HEK293 (cell line): ENCODE data around the gene MYO1G.

Source experiments
- CTCF ChIA-PET: fragments of 350-600 bp; formaldehyde crosslinking; extraction: SDS; loops from one replicate; lab custom pipeline; 2021; ENCODE audit warnings: antibody characterized with exemption; lab: Yijun Ruan, JAX
- POLR2A ChIA-PET: fragments of 300-600 bp; formaldehyde crosslinking; extraction: SDS; loops from one replicate; lab custom pipeline; 2020; ENCODE audit warnings: antibody characterized with exemption, inconsistent platforms; lab: Yijun Ruan, JAX
- H3K27ac ChIP-seq: fragments of 200-500 bp; sonication (Bioruptor generic); 2 replicates; pipeline ENCODE4 v1.5.1; 2014; ENCODE audit warnings: low read depth, low read length, control low read depth, inconsistent platforms; ENCODE audit errors: extremely low read depth
- H3K36me3 ChIP-seq, 2 experiments: fragments of 200-500 bp in 1 of 2; sonication (Bioruptor generic) in 1 of 2; 1 replicate in 1 of 2; 2 replicates in 1 of 2; pipeline ENCODE4 v1.5.1; 2014 to 2017; ENCODE audit warnings: inconsistent platforms in 2 of 2, low read length in 2 of 2; ENCODE audit not compliant: control insufficient read depth in 2 of 2, insufficient read depth in 1 of 2
- H3K4me1 ChIP-seq: fragments of 200-500 bp; sonication (Bioruptor generic); 2 replicates; pipeline ENCODE4 v1.5.1; 2014; ENCODE audit warnings: mild to moderate bottlenecking, low read length, inconsistent platforms; ENCODE audit not compliant: control insufficient read depth, insufficient read depth
- H3K4me3 ChIP-seq: 2 replicates; pipeline ENCODE4 v1.5.1; 2011; ENCODE audit warnings: low read depth, mild to moderate bottlenecking, control low read depth, low read length, moderate library complexity
- H3K9me3 ChIP-seq: fragments of 200-500 bp; sonication (Bioruptor generic); 2 replicates; pipeline ENCODE4 v1.5.1; 2014; ENCODE audit warnings: low read depth, low read length, inconsistent platforms; ENCODE audit not compliant: control insufficient read depth, insufficient read depth
- HOXD13 ChIP-seq: sonication (generic); formaldehyde crosslinking; IDR thresholded peaks from 2 replicates; pipeline ENCODE4 v1.8.0; 2022; ENCODE audit warnings: missing genetic modification reagents, borderline replicate concordance
- INSM2 ChIP-seq: fragments of 450-650 bp; formaldehyde crosslinking; IDR thresholded peaks from 2 replicates; pipeline ENCODE4 v1.5.1; 2016; ENCODE audit warnings: missing biosample characterization, missing genetic modification characterization
- OVOL3 ChIP-seq: fragments of 450-650 bp; formaldehyde crosslinking; IDR thresholded peaks from 2 replicates; pipeline ENCODE4 v1.5.1; 2016; ENCODE audit warnings: missing biosample characterization, missing genetic modification characterization
- PRDM2 ChIP-seq: fragments of 450-650 bp; formaldehyde crosslinking; IDR thresholded peaks from 2 replicates; pipeline ENCODE4 v1.5.1; 2016; ENCODE audit warnings: missing biosample characterization, missing genetic modification characterization, borderline replicate concordance
- ZBTB10 ChIP-seq: fragments of 450-650 bp; formaldehyde crosslinking; IDR thresholded peaks from 2 replicates; pipeline ENCODE4 v1.5.1; 2016; ENCODE audit warnings: missing biosample characterization, missing genetic modification characterization
- ZBTB17 ChIP-seq: fragments of 450-650 bp; formaldehyde crosslinking; IDR thresholded peaks from 2 replicates; pipeline ENCODE4 v1.5.1; 2016; ENCODE audit warnings: missing biosample characterization, missing genetic modification characterization
- ZBTB21 ChIP-seq: fragments of 450-650 bp; formaldehyde crosslinking; IDR thresholded peaks from 2 replicates; pipeline ENCODE4 v1.5.1; 2017; ENCODE audit warnings: missing biosample characterization, missing genetic modification characterization
- ZBTB8A ChIP-seq: fragments of 450-650 bp; formaldehyde crosslinking; IDR thresholded peaks from 2 replicates; pipeline ENCODE4 v1.5.1; 2016; ENCODE audit warnings: missing biosample characterization, missing genetic modification characterization
- ZNF10 ChIP-seq: fragments of 450-650 bp; formaldehyde crosslinking; IDR thresholded peaks from 2 replicates; pipeline ENCODE4 v1.5.1; 2017; ENCODE audit warnings: missing biosample characterization, missing genetic modification characterization
- ZNF157 ChIP-seq: fragments of 450-650 bp; formaldehyde crosslinking; IDR thresholded peaks from 2 replicates; pipeline ENCODE4 v1.5.1; 2016; ENCODE audit warnings: missing biosample characterization, missing genetic modification characterization
- ZNF175 ChIP-seq: fragments of 450-650 bp; formaldehyde crosslinking; IDR thresholded peaks from 2 replicates; pipeline ENCODE4 v1.5.1; 2016; ENCODE audit warnings: missing biosample characterization, missing genetic modification characterization
- ZNF24 ChIP-seq: fragments of 450-650 bp; formaldehyde crosslinking; IDR thresholded peaks from 2 replicates; pipeline ENCODE4 v1.5.1; 2016; ENCODE audit warnings: missing biosample characterization, missing genetic modification characterization
- ZNF311 ChIP-seq: fragments of 450-650 bp; formaldehyde crosslinking; IDR thresholded peaks from 2 replicates; pipeline ENCODE4 v1.5.1; 2017; ENCODE audit warnings: missing biosample characterization, missing genetic modification characterization, borderline replicate concordance
- ZNF341 ChIP-seq: fragments of 450-650 bp; formaldehyde crosslinking; IDR thresholded peaks from 2 replicates; pipeline ENCODE4; 2016; ENCODE audit warnings: low read depth, missing biosample characterization, missing genetic modification characterization
- ZNF501 ChIP-seq: fragments of 450-650 bp; formaldehyde crosslinking; IDR thresholded peaks from 2 replicates; pipeline ENCODE4 v1.5.1; 2016; ENCODE audit warnings: missing biosample characterization, missing genetic modification characterization
- ZNF530 ChIP-seq: fragments of 450-650 bp; formaldehyde crosslinking; IDR thresholded peaks from 2 replicates; pipeline ENCODE4 v1.5.1; 2016; ENCODE audit warnings: low read depth, missing biosample characterization, missing genetic modification characterization
- ZNF558 ChIP-seq: fragments of 450-650 bp; formaldehyde crosslinking; IDR thresholded peaks from 2 replicates; pipeline ENCODE4 v1.5.1; 2016; ENCODE audit warnings: missing biosample characterization, missing genetic modification characterization
- ZNF561 ChIP-seq: fragments of 450-650 bp; IDR thresholded peaks from 2 replicates; pipeline ENCODE4 v1.5.1; 2018; ENCODE audit warnings: missing biosample characterization, missing genetic modification characterization, borderline replicate concordance
- ZNF704 ChIP-seq: fragments of 450-650 bp; formaldehyde crosslinking; IDR thresholded peaks from 2 replicates; pipeline ENCODE4 v1.5.1; 2016; ENCODE audit warnings: missing biosample characterization, missing genetic modification characterization
- ZNF707 ChIP-seq: fragments of 450-650 bp; formaldehyde crosslinking; IDR thresholded peaks from 2 replicates; pipeline ENCODE4 v1.5.1; 2016; ENCODE audit warnings: missing biosample characterization, missing genetic modification characterization
- ZNF791 ChIP-seq: fragments of 450-650 bp; formaldehyde crosslinking; IDR thresholded peaks from 2 replicates; pipeline ENCODE4 v1.5.1; 2016; ENCODE audit warnings: missing biosample characterization, missing genetic modification characterization
- ZNF843 ChIP-seq: fragments of 450-650 bp; formaldehyde crosslinking; IDR thresholded peaks from 2 replicates; pipeline ENCODE4 v1.5.1; 2016; ENCODE audit warnings: missing biosample characterization, missing genetic modification characterization

MYO1G gene

GRCh38 chr7:44982970-44983369, 4.2 kb upstream of the MYO1G start:
- no peaks in the 10 kb centered on the region for H3K4me1 ChIP-seq
- no peak for TF ChIP-seq ZNF530
- no peak for TF ChIP-seq ZNF157 (tag by site-specific recombination)
- TF ChIP-seq INSM2 (tag by site-specific recombination), result no peak
- TF ChIP-seq ZBTB21, result no peak
- no peak for TF ChIP-seq ZBTB17
- TF ChIP-seq ZNF704 (tag by site-specific recombination), result no peak
- no peak for TF ChIP-seq ZBTB8A (tag by site-specific recombination)
- TF ChIP-seq ZBTB10 (tag by site-specific recombination), result no peak
- TF ChIP-seq ZNF843 (tag by site-specific recombination), result no peak
- TF ChIP-seq ZNF24 (tag by site-specific recombination), result no peak
- TF ChIP-seq ZNF311 (tag by site-specific recombination), result no peak
- TF ChIP-seq ZNF501 (tag by site-specific recombination), result no peak
- no peak for TF ChIP-seq ZNF707
- no peak for TF ChIP-seq ZNF558
- TF ChIP-seq ZNF791, result no peak
- no peak for TF ChIP-seq ZNF175 (tag by site-specific recombination)
- TF ChIP-seq, all 188 proteins: peak for 0
- H3K4me3 ChIP-seq, result no peak overlapping the region

GRCh38 chr7:44982535-44982923, 3.7 kb upstream of the MYO1G start:
- no peaks in the 10 kb centered on the region for H3K9me3 ChIP-seq
- H3K36me3 ChIP-seq, result peaks cover 8 to 52% of the 10 kb centered on the region in 2 experiments; a peak in 2 of 3 replicates
- POLR2A ChIA-PET, result interaction anchor here (0.7 to 3.9 kb wide), 5 partner anchors 9 to 263 kb away, joined by 3 to 37 read pairs (median 13); partner anchors contain the start of gene CCM2
- no peak overlapping the region for H3K4me3 ChIP-seq
- no peak for TF ChIP-seq ZNF561 (tag by site-specific recombination)
- 0 out of 2 replicates have a peak, but pooled peaks have one; percentile 42 for TF ChIP-seq ZBTB17
- TF ChIP-seq HOXD13 (CRISPR knock-in tag), result no peak
- no peak for TF ChIP-seq ZNF10 (tag by site-specific recombination)
- TF ChIP-seq OVOL3 (tag by site-specific recombination), result no peak
- no peak for TF ChIP-seq ZNF341 (tag by site-specific recombination)
- no peak for TF ChIP-seq PRDM2 (tag by site-specific recombination)
- TF ChIP-seq, all 188 proteins: peak for 1
- Histone ChIP-seq H3K27ac (no peak overlapping the region), H3K4me1 (no peaks in the 10 kb centered on the region)
- CTCF ChIA-PET, result interaction anchor here (0.9 to 2.6 kb wide), 4 partner anchors 9 to 155 kb away, joined by 3 to 18 read pairs (median 3); no protein-coding TSS in a partner anchor

More at GRCh38 chr7:44982970-44983369, 4.2 kb upstream of the MYO1G start:
- POLR2A ChIA-PET, result interaction anchor here (0.7 to 3.9 kb wide), 5 partner anchors 10 to 264 kb away, joined by 3 to 37 read pairs (median 13); partner anchors contain the start of gene CCM2
- H3K9me3 ChIP-seq, result no peaks in the 10 kb centered on the region
- H3K36me3 ChIP-seq, result peaks cover 8 to 52% of the 10 kb centered on the region in 2 experiments; a peak in 2 of 3 replicates
- H3K27ac ChIP-seq, result no peak overlapping the region
- CTCF ChIA-PET, result interaction anchor here (1.0 to 2.6 kb wide), 2 partner anchors 9 to 11 kb away, joined by 3 to 18 read pairs; no protein-coding TSS in a partner anchor
